Measurements from ENCODE around the gene CBFA2T2.
"Not testable (repeated sequence)": the region's sequence is repeated elsewhere in the genome, so short reads cannot be mapped to it uniquely, and the experiment has no call there.

The CBFA2T2 gene

GRCh38 chr20:33470866-33471265 lies 19.0 kb upstream of the CBFA2T2 start:
- no peak for DNase-seq (ENCODE audit: low read depth)

DNA sequence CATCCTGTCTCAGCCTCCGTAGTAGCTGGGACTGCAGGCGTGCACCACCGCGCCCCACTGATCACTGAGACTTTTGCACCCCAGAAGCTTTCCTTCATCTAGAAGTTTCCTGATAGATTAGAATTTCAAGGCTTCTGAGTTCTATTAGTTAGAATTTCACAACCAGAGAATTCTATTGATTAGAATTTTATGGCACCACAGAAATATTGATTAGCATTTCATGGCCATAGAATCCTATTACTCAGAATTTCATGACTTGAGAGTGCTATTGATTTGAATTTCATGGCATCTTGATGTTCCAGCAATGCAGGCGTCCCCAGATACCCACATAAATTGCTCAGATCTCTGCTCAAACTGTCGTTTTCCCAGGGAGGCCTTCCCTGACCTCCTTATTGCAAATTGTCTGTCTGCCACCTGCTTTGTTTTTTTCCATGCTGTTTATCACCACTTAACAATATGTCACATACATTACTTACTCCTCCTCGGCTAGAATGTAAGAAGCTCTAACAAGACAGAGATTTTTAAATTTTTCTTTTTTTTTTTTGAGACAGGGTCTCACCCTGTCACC lies 16.9 kb upstream of the CBFA2T2 start:
- DNase-seq (ENCODE audit: low read depth) = no peak

- DNase-seq (ENCODE audit: low read depth) = no peak
These were observed 15.6 kb upstream of the CBFA2T2 start for GRCh38 chr20:33474097-33474873.

DNA sequence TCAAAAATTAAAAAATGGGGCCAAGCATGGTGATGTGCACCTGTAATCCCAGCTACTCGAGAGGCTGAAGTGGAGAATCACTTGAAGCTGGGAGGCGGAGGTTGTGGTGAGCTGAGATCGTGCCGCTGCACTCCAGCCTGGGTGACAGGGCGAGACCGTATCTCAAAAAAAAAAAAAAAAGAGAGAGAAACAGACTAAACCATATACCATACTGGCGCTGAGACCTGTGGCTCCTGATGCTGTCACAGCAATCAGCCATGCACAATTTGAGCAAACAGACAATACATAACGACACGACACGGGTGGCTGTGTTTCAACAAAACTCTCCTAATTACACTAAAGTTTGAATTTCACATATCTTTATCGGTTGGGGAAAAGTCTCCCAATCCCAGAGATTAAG lies 14.9 kb upstream of the CBFA2T2 start:
- DNase-seq (ENCODE audit: low read depth) = no peak

GRCh38 chr20:33475381-33476152 lies 14.3 kb upstream of the CBFA2T2 start:
- no peak for DNase-seq (ENCODE audit: low read depth)

DNA sequence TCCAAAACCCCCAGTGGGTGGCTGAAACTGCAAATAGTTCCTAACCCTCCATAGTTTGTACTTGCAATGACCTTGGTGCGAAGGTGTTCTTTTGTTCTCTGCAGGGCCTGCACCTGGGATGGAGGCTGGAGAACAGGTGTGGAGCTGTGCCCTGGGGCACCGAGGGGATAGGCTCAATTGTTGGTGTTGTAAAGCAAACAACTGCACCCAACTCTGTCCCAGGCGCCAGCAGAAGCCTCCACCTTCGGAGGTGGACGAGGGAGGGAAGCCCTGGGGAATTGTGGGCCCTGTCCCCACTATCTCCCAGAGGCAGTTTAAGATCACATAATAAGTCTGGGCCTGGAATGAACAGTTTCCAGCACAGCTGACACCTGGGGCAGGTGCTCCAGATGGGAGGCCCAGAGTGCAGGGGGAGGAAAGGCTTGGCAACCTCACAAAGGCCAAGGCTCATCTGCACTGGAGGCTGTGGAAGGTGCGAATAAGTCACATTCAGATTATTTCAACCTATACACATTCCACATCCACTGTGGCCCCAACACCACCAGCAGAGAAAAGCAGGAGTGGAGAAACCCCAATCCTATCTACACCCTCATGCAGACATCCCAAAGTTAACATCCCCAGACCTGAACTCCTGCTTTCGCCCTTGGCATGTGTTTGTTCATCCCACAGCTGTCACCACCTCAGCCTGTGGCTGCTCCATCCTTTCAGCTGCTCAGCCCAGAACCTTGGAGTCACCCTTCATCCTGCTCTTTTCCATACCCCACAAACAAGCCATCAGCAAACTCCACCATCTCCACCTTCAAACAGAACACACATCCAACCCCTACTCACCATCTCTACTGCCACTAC lies 12.3 kb upstream of the CBFA2T2 start:
- DNase-seq (ENCODE audit: low read depth) = no peak

DNA sequence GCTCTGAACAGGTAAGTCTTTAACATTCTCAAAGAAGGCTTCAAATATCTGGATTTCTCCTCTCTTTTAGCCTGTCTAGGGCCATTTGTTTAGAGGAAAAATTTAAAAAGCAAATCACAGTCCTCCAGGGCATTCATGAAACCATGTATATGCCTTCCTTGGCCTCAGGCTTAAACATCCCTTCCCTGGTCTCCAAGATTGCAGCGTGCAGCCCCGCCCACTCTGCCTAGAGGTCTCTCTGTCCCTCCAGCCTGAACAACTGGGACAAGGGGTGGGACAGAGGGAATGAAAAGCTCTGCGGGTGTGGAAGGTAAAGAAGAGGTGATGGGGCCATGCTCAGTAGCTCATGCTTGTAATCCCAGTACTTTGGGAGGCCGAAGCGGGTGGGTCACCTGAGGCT lies 9.8 kb upstream of the CBFA2T2 start:
- DNase-seq (ENCODE audit: low read depth) = no peak

- no peak for DNase-seq (ENCODE audit: low read depth)
These were observed 8.4 kb upstream of the CBFA2T2 start for GRCh38 chr20:33481431-33481941.

GRCh38 chr20:33482581-33482980 lies 7.3 kb upstream of the CBFA2T2 start:
- DNase-seq (ENCODE audit: low read depth) = no peak

- DNase-seq (ENCODE audit: low read depth) = not testable (repeated sequence)
These were observed 6.7 kb upstream of the CBFA2T2 start for GRCh38 chr20:33483186-33483585.

- DNase-seq (ENCODE audit: low read depth) = no peak
These were observed 1.7 kb upstream of the CBFA2T2 start for GRCh38 chr20:33488201-33488600.

GRCh38 chr20:33488661-33489494 lies 1.0 kb upstream of the CBFA2T2 start:
- DNase-seq (ENCODE audit: low read depth) = not testable (repeated sequence)

GRCh38 chr20:33489495-33490022 lies 337 bp upstream of the CBFA2T2 start:
- peak; percentile 98 for DNase-seq (ENCODE audit: low read depth)

DNA sequence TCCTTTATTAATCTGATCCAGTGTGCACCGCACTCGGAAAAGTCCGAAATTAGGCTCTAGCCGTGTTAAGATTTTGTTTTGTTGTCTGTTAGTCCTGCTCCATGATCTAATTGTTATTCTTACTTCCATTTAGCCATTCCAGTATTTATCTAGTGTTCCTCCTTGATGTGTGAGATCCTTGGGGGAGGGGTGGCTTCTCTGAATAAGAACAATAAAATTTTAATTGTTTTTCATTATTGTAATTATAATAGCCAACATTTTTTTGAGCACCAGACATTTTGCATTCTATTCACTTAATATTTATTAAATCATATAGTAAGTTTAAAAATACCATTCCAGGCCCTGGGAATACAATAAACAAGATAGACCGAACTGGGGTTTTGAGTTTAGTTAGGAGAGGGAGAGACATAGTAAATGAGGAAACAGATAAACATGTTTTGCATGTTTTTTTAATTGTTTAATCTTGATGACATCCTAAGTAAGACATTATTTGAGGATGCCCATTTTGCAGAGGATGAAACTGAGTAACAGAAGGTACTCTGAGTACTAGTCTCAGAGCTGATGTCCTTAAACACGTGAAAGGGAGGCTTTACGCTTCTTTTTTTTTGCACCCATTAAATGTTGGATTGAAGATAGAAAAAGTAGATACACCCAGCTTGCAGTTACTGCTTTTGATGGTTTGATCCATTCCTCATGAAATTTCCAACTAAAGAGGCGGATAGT lies 1.2 kb downstream of the CBFA2T2 start:
- no peak for DNase-seq (ENCODE audit: low read depth)

DNA sequence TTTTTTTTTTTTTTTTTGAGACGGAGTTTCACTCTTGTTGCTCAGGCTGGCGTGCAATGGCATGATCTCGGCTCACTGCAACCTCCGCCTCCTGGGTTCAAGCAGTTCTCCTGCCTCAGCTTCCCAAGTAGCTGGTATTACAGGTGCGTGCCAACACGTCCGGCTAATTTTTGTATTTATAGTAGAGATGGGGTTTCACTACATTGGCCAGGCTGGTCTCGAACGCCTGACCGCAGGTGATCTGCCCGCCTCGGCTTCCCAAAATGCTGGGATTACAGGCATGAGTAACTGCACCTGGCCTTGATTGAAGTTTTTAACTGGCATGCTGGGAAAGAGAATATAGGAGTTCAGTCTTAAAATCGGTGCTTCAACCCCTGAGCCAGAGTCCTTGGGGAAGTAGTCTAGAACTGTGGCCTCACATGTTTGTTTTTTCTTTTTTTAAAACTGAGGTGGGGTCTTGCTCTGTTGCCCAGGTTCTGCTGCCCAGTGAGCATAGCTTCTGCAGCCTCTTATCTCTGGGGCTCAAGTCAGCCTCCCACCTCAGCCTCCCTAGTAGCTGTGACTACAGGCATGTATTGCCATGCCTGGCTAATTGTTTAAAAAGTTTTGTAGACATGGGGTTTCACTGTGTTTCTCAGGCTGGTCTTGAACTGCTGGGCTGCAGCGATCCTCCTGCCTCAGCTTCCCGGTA lies 3.3 kb downstream of the CBFA2T2 start:
- no peak for DNase-seq (ENCODE audit: low read depth)

DNA sequence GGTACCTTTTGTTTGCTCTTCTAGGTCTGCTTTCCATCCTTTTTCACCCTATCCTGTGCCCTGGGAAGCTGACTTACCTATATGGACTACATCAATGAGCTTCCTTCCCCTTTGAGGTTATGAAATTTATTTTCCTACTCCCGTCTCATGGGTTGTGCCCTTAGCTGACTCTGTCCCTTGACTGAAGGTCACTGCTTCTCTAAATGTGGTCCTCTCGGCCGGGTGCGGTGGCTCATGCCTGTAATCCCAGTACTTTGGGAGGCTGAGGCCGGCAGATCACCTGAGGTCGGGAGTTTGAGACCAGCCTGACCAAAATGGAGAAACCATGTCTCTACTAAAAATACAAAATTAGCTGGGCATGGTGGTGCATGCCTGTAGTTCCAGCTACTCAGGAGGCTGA lies 6.9 kb downstream of the CBFA2T2 start:
- not testable (repeated sequence) for DNase-seq (ENCODE audit: low read depth)

- no peak for DNase-seq (ENCODE audit: low read depth)
These were observed 9.5 kb downstream of the CBFA2T2 start for GRCh38 chr20:33499355-33499754.

- no peak for DNase-seq (ENCODE audit: low read depth)
These were observed 11.1 kb downstream of the CBFA2T2 start for GRCh38 chr20:33501000-33501399.

DNA sequence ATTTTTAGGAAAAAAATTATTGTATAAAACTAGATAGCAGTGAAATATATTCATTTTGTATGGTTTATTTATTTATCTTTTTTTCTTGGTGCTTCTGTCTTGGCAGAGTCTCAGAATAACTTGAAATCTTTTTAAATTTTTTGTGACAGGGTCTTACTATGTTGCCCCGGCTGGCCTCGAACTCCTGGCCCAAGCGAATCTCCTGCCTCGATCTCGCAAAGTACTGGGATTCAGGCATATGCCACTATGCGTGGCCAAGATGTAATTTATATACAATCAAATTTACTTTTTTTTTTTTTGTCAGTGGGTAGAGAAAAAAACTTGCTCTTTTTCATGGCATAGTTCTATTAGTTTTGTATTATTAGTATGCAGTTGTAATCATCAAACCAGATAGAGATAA lies 13.7 kb downstream of the CBFA2T2 start:
- no peak for DNase-seq (ENCODE audit: low read depth)

Measured in stimulated activated CD8-positive, alpha-beta memory T cell treated with anti-CD3 and anti-CD28 coated beads, Interleukin-12 subunit alpha, Interleukin-12 subunit beta, amount 100 ng/mL, for 4 hours (primary cell).